ENCODE data around the gene FGF4. TPM values are rescaled to one million over a fixed set of nuclear protein-coding genes. Genes with fewer than 3 reads are reported as not detected.

FGF4 gene
- total RNA-seq, 1 donor from 2014 or later, result not detected

- Mint-ChIP-seq H3K4me3 (no peak overlapping the region), H3K27ac (ENCODE audit: unreplicated experiment) (no peak overlapping the region), H3K27me3 (ENCODE audit: low read depth) (no peaks in the 10 kb centered on the region), H3K4me1 (peaks cover 5% of the 10 kb centered on the region), H3K36me3 (ENCODE audit: low read depth) (no peaks in the 10 kb centered on the region), H3K9me3 (peaks cover 3% of the 10 kb centered on the region)
- DNase-seq (ENCODE audit: low read depth, low spot score), result no peak
- no peak for TF ChIP-seq CTCF (conservative IDR thresholded peaks at IDR 0.05)
These were observed 40.3 kb downstream of the FGF4 start for GRCh38 chr11:69734841-69735240.

- TF ChIP-seq CTCF (conservative IDR thresholded peaks at IDR 0.05), result no peak
- H3K27me3 Mint-ChIP-seq (ENCODE audit: low read depth), result no peaks in the 10 kb centered on the region
- H3K9me3 Mint-ChIP-seq, result peaks cover 3% of the 10 kb centered on the region
- peaks cover 5% of the 10 kb centered on the region for H3K4me1 Mint-ChIP-seq
- no peak overlapping the region for H3K4me3 Mint-ChIP-seq
- no peaks in the 10 kb centered on the region for H3K36me3 Mint-ChIP-seq (ENCODE audit: low read depth)
- H3K27ac Mint-ChIP-seq (ENCODE audit: unreplicated experiment), result no peak overlapping the region
- DNase-seq (ENCODE audit: low read depth, low spot score), result no peak
These were observed 40.8 kb downstream of the FGF4 start for GRCh38 chr11:69734367-69734766.

- no peak for TF ChIP-seq CTCF (conservative IDR thresholded peaks at IDR 0.05)
- peaks cover 5% of the 10 kb centered on the region for H3K4me1 Mint-ChIP-seq
- no peaks in the 10 kb centered on the region for H3K36me3 Mint-ChIP-seq (ENCODE audit: low read depth)
- H3K27me3 Mint-ChIP-seq (ENCODE audit: low read depth), result no peaks in the 10 kb centered on the region
- no peak overlapping the region for H3K4me3 Mint-ChIP-seq
- H3K9me3 Mint-ChIP-seq, result peaks cover 3% of the 10 kb centered on the region
- no peak for DNase-seq (ENCODE audit: low read depth, low spot score)
- no peak overlapping the region for H3K27ac Mint-ChIP-seq (ENCODE audit: unreplicated experiment)
These were observed 42.2 kb downstream of the FGF4 start for GRCh38 chr11:69732910-69733309.

GRCh38 chr11:69731110-69731509 is 44.0 kb downstream of the FGF4 start:
- Mint-ChIP-seq H3K4me3 (no peak overlapping the region), H3K4me1 (peaks cover 5% of the 10 kb centered on the region), H3K27ac (ENCODE audit: unreplicated experiment) (no peak overlapping the region), H3K36me3 (ENCODE audit: low read depth) (no peaks in the 10 kb centered on the region), H3K27me3 (ENCODE audit: low read depth) (no peaks in the 10 kb centered on the region), H3K9me3 (peaks cover 3% of the 10 kb centered on the region)
- no peak for TF ChIP-seq CTCF (conservative IDR thresholded peaks at IDR 0.05)
- DNase-seq (ENCODE audit: low read depth, low spot score), result no peak

- H3K4me3 Mint-ChIP-seq, result no peak overlapping the region
- H3K4me1 Mint-ChIP-seq, result peaks cover 5% of the 10 kb centered on the region
- H3K9me3 Mint-ChIP-seq, result peaks cover 3% of the 10 kb centered on the region
- no peak overlapping the region for H3K27ac Mint-ChIP-seq (ENCODE audit: unreplicated experiment)
- no peak for TF ChIP-seq CTCF (conservative IDR thresholded peaks at IDR 0.05)
- no peaks in the 10 kb centered on the region for H3K36me3 Mint-ChIP-seq (ENCODE audit: low read depth)
- no peak for DNase-seq (ENCODE audit: low read depth, low spot score)
- H3K27me3 Mint-ChIP-seq (ENCODE audit: low read depth), result no peaks in the 10 kb centered on the region
These were observed 44.6 kb downstream of the FGF4 start for GRCh38 chr11:69730500-69730899.

GRCh38 chr11:69729252-69729651 is 45.9 kb downstream of the FGF4 start:
- no peak for TF ChIP-seq CTCF (conservative IDR thresholded peaks at IDR 0.05)
- H3K27me3 Mint-ChIP-seq (ENCODE audit: low read depth), result no peaks in the 10 kb centered on the region
- H3K27ac Mint-ChIP-seq (ENCODE audit: unreplicated experiment), result no peak overlapping the region
- peaks cover 5% of the 10 kb centered on the region for H3K4me1 Mint-ChIP-seq
- no peaks in the 10 kb centered on the region for H3K36me3 Mint-ChIP-seq (ENCODE audit: low read depth)
- DNase-seq (ENCODE audit: low read depth, low spot score), result no peak
- no peaks in the 10 kb centered on the region for H3K9me3 Mint-ChIP-seq
- H3K4me3 Mint-ChIP-seq, result no peak overlapping the region

Data from neural crest cell (in vitro differentiated cells).